Putamen (tissue), 1 donor: ENCODE measurements around the gene NOS1.

Experiments used
- DNase-seq: peaks from one replicate; pipeline ENCODE4 v3.0.0-alpha.2; 2016; ENCODE audit warnings: low spot score

The NOS1 gene

DNA sequence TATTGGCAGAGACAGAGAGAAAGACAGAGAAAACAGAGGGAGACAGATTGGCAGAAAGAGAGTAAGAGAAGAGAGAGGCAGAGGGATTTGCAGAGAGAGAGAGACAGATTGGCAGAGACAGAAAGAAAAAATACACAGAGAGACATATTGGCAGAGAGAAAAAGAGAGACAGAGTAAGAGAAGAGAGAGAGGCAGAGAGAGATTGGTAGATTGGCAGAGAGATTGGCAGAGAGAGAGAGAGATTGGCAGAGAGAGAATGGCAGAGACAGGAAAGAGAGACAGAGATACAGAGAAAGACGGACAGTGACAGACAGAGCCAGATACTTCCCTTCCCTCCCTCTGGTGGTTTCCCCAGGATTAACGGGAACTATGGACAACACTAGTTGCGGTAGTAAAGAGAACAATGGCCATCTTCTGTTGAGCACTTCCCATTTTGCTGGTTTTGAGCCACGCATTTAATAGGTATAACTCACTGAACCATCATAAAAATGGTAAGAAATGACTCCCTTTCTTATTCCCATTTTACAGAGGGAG is 2.6 kb upstream of the NOS1 start:
- DNase-seq = no peak

DNA sequence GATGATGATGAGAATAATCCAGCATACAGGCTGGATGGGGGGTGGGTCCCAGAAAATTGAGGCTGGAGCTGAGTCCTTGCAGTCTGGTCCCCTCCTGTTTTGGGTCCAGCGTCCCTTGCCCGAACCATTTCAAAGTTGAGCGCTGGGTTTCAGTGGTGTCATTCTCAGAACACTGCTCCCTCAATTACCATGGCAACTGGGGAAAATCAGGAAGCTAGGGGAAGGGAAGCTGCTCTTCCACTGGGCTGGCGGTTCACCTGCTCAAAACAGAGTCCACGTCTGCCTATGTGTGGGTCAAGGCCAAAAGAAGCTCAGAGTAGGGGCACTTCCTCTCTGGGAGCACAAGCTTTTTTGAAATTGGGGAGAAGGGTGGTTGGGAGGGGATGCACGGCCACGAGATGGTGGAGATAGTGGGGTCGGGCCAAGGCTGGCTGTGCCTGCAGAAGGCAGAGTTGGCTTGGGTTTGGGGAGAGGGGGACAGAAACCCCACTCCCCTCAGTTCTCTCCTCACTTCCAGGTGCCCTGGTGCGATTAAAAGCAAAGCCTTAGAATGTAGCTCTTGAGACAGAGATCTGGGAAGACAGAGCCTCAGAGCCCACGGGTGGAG is 1.7 kb upstream of the NOS1 start:
- no peak for DNase-seq

DNA sequence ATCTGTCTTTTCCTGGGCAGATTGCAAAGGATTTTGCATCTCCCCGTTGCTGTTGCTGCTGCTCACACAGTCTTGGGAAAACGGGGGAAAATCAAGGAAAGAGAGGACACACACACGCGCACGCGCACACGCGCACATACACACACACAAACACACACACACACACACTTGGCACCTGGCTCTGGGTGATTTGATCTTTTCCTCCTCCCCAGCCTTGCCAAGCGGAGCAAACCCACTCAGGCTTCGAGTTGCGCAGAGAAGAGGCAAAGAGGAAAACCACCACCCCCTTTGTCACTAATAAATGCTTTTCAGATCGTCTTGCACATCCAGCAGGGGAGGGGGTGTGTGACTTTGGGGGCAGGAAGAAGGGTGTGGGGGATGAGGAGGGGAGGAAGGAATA is 965 bp upstream of the NOS1 start:
- DNase-seq = peak; percentile 26

DNA sequence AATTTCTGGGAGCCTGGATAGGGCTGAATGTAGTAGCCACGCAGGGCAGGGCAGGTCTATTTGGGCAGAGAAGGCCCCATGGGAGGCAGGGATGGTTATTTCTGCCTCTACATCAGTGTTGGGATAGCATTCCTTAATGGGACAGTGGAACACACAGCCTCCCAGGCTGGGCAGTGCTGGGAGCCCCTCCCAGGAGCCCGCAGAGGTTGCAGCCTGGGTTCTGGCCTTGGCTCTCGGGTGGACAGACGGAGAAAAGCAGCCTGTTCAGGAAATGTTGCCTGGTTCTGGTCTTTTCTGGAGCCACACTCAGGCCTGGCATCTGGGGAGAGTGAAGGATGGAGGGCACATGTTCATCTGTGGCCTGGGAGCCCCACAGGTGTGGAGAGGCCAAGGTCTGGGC is 479 bp upstream of the NOS1 start:
- DNase-seq = no peak

DNA sequence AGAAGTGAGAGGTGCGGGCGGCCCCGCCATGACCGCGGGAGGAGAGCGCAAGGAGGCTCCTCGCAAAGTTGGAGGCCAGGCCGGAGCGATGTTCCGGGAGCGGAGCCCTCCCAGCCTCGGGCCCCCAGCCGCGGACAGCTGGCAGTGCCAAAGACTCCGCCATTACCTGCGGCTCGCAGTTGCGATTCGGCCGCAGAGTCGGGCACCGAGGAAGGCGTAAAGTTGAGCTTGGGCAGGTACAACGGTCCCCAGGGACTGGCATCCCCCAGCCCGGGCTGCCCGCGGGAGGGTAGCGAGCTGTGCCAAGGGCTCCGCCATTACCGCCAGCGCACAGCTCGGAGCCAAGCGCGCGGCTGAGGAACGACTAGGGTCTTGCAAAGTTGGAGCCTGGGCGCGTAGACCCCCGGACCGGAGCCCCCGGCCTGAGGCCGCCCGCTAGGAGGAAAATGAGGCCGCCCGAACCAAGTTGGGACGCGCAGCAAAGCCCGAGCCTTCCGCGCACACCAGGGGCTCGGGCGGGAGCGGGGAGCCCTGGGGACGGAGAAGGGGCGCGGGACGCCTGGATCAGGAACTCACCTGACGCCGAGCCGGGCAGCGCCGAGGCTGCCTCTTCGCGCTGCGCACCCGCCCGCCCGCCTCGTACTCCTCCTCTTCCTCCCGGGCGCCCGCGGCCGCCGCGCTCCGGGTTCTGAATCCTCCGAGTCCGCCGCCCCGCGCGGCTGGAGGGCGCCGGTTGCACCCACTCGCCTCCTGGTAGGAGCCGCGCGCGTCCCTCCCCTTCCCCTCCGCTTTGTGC is 677 bp downstream of the NOS1 start:
- no peak for DNase-seq

DNA sequence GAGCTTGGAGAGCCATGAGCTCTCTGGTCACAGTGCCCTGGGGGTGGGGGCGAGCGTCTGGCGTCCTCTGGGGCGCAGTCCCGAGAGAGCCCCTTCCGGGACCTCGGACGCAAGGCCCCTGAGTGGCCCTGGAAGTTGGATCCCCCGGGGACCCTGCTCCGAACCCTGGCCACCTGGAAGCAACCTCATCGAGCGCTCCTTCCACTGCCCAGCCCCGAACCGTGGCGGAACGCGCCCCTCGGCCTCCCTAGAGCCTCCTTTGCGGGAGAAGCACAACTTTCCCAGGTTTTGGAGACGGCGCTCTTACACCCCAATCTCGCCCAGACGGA is 1.2 kb downstream of the NOS1 start:
- DNase-seq = no peak

DNA sequence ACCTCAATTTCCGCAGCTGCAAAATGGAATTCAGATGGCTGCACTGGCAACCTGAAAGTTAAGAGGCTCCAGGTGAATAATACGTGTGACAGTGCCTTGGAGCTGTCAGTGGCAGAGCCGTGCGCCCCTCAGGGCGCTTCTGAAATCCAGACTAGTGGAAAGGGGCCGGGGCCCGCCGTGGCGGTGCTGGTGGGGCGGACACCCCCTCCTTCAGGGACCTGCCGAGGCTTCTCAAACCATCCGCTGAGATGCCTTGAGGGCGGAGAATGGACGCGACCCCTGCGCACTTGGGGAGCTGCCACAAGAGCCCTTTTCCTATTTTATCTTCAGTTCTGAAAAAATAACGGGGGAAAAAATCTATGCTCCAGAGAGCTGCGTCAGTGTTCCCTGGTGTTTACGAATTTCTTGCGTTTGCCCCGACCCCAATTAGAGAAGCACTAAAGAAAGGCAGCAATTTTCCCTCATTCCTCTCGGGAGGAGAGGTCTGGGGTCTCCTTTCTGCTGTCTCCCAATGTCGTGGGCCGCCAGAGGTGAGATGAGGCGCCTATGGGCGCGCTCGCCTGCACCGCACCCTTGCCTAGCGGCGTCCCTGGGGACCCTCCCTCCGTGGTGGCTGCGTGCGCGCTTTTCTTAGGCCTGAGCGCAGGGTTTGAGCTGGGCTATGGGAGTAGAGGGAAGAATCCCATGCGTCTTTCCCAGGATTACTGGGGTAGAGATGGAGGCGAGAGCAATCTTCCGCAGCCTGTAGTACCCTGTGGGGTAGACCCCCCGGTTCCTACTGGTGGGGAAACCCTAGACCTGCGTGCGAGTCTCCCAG is 2.2 kb downstream of the NOS1 start:
- no peak for DNase-seq

DNA sequence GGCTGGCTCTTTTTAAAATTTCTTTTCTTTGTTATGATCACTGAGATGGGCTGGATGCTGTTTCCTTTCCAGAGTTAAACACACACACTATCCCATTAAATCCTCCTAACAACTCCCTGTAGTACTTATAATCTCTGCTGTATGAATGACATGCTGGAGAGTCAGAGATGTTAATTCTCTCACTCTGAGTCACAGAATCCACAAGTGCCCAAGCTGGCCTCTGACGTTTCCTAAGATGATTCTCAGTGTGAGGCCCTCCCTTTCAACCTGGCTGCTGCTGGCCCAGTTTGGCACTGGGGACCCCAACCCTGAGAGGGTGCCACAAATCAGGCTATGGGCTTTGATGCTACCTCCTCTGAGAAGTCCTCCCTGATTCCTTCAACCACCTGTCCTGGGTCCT is 5.4 kb downstream of the NOS1 start:
- DNase-seq = no peak

DNA sequence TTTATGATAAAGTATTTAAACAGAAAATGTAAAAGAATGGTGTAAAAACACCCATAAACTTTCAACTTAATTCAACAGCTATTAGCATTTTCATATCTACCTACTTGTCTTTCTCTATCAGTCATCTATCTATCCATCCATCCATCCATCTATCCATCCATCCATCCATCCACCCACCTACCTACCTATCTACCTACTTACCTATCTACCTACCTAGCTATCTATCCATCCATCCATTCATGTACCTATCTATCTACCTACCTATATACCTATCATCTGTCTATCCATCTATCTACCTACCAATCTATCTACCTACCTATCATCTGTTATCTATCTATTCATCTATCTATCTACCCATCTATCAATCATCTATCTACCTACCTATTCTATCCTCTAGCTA is 8.5 kb downstream of the NOS1 start:
- no peak for DNase-seq

DNA sequence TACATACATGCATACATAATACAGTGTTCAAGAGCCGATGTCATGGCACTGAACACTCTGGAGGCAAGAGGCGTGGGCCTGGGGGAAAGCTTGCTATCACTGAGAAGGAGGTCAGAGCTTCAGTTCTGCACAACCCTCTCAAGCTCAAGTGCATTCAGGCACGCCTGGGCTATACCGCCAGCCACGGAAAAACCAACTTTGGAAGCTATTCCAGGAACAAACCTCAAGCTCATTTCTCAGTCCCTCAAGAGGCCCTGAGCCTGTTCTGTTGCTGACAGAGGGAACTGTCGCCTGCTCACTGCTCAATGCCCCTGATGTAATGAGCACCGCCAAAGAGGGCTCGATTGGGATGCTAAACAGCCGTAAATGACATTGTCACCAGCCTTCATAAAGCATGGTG is 9.2 kb downstream of the NOS1 start:
- DNase-seq = peak; percentile 59

DNA sequence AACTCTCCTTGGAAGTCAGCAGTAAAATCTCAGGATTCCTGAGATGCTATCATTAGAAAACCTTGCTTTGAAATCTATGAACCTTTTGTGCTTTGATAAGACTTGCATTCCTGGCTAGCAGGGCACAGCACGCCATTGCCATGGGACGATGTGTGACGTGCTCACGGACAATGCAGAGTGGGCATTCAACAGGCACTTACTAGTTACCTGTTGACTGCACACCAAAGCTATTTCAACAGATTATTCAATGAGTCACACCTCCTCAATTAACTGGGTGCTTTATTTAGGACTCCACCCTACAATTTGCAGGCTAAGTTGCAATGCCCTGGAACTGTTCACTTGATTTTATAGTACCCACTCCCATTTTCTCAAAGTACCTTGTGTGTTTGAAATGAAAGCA is 11.3 kb downstream of the NOS1 start:
- DNase-seq = no peak

DNA sequence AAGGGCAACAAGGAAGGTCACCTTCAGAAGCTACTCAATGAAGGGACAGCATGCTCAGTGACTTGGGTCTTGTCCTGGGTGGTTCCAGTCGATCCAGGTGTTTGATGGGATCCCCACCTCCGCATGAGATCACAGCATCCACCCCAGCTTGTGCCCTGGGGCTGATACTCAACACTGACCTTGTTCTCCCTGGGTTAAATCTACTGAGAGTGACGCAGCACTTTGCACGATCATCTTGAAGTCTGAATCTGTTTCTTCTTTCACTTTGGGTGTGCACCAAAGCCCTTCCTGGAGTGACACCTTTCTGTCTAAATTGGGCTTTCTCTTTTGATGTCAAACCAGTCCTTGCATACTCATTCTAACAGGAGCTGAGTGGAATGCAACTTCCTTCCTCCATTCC is 13.8 kb downstream of the NOS1 start:
- no peak for DNase-seq

DNA sequence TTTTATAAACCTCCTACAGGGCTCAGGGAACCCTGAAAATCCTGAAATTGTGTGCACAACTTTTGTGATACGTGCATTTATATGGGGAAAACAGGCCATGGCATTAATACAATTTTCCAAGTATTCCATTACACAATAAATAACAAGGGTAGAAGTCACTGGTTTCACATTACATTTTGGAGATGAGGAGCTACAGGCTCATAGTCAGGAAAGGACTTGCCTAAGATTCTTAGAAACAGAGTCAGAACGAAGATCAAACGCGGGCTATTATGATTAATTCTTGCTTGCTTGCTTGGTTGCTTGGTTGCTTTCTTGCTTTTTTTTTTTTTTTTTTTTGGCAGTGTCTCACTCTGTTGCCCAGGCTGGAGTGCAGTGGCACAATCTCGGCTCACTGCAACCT is 16.7 kb downstream of the NOS1 start:
- no peak for DNase-seq

DNA sequence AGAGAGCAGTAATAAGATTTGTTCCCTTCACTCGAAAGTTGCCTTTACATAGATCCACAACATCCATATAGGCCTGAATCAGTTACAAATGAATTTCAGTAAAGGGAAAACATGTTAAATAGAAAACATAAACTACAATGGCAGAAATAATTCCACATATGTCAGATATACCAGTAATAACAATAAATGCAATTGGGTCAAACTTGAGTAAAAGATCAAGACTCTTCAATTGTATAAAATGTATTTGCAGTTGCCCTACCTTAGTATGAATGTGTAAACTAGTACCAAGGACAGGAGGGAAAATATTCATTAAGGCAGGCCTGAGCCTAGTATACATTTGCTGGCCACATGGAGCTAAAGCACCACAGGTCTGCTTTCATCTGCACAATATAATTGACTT is 17.6 kb downstream of the NOS1 start:
- no peak for DNase-seq

DNA sequence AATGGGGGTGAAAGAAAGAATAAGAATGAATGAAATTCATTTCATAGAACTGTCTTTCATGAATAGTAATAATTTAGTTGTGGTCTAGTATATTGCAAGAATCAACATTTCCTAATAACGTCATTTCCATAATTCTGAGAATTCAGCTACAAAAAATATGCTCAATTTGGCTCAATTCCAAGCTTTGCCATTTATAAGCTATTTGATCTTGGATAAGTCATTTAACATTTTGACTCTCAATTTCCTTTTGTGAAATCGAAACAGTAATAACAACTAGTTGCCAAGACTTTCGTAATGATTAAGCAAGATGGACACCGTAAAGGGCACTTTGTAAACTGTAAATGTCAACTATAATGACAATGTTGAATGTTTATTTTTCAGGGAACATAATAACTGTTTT is 18.1 kb downstream of the NOS1 start:
- DNase-seq = no peak

DNA sequence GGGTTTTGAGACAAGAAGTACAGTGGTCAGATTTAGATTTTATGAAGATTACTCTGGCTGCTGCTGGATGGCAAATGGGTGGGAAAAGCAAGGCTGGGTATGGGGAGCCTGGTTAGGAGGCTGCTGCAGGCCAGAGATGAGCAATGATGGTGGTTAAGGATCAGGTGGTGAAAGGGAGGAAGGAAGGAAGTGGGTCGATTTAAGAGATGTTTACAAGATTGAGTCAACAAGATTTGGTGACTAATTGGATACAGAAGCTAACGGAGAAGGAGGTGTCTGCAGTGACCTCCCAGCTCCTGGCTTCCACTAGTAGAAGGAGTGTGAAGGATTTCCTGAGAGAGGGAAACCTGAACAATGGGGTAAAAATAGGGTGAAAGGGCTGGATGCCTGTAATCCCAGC is 18.7 kb downstream of the NOS1 start:
- DNase-seq = no peak

DNA sequence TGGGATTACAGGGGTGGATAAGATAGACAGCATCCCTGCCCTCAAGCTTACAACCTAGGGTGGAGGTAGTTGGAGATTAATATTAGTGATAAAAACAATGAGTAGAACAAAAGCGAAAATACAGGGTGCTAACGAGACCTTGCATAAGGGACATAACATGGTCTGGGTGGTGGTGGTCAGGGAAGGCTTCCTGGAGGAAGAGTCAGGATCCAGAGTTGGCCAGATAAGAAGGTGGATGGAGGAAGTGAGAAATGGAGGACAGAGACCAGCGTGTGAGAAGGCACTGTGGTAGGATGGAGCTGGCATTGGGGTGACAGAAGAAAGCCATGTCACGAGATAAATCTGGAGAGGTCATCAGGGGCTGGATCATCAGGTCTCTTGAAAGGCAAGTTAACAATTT is 19.2 kb downstream of the NOS1 start:
- DNase-seq = no peak

DNA sequence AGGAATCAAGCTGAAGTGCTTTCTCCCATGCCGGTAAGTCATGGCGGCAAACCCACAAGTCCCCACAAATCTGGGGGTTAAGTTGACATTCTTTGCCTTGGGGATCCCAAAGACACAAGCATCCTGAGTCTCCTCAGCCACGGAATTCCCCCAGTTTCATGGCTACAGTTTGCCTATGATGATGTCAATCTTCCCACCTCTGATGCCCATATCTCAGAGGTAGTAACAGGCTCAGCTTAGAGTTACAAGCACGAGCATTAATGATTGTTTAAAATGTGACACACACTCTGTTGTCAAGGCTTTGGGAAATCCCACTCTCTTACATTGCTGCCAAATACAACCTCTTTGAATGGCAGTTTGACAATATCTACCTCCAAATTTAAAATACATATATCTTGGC is 22.3 kb downstream of the NOS1 start:
- DNase-seq = no peak

DNA sequence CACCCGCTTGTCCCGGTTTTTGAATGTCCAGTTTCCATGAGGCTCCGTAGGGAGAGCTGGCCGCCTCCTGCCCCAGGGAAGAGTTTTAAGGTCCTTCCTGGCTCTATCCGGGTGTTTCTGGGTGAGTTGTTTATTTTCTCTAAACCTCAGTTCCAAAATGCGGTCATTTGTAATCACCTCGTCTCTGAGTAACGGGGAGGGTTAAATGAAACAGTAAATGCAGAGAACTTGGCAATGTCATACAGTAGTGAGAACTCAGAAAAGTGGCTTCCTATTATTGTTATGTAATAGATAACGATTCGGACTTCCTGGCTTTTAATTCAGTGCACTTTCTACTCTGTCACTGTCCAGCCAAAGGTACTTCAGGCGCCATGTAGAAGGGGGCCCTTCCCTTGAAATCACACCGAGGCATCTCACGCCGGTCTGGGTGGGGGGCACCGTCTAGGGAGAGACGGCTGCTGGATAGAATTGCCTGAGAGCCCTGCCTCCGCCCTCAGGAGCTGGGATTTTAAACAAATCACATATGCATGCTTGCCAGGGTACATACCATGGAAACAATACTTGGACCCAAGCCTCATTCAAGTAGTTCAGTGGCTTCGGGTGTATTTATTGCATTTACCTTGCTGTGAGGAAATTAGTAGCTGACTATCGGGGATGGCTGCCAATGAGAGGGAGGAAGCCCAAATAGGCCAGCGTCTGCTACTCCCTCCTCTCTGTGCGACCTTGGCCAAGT is 26.4 kb downstream of the NOS1 start:
- no peak for DNase-seq

DNA sequence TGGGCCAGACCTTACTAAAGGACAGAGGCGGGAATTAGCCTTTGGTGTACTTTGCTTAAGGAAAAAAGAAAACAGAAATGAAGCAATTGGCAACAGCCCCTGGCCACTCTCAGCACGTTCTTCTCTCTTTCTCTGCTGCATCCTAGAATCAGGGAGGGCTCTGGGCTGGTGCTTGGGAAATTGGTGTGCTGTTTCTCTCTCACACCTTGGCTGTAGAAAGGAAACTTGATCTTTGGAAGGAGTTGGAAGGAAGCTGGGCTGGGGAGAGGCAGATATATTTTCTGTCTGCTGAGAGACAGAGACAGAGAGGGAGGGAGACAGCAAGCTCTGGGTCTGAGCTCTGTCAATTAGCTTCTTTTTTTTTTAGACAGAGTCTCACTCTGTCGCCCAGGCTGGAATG is 27.4 kb downstream of the NOS1 start:
- DNase-seq = no peak

DNA sequence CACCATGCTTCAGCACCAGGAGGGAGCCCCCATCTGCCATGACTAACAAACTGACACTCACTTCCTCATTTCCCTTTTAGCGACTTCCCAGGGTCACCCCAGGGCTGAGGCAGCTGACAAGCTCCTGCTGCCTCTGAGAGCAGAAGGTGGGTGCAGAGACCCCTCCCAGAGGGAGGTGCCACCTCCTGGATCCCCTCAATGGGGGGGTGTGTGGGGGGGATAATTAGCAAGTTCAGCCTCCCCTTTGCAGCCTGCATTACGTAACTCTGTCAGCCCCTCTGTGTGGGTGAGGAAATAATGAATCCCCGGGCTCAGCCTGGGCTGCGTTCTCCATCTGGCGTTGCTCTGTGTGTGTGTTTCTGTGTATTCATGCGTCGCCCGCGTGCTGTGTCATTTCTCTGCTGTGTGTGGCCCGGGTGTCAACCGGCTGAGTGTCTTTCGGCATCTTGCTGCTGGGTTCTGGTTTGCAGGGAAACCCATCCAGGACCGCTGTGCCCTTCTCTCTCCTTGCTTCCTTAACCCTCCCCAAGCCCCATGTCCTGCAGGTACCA is 28.0 kb downstream of the NOS1 start:
- no peak for DNase-seq

DNA sequence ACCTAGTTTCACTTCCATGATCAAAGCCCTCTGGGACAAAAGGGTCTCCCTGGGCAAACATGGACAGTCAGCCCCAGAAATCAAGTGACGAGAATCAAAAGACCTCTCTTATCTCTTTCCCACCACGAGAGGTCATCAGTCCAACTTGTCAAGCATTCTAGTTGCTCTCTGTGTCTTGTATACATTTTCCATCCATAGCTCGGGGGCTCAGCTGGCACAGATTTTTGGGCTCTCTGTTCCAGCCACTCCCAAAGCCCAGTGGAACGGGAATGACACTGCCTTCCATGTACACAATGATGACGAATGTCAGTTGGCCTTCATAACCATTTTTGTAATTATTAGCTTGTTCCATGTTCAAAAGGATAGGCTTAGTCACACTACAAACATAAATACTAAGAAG is 29.7 kb downstream of the NOS1 start:
- DNase-seq = no peak
